Ramos (cell line): ENCODE results near the gene TLE1.

ENCODE experiments used
- in situ Hi-C: fragments of 300-500 bp; cut with MboI; formaldehyde crosslinking; loops from one replicate; pipeline ENCODE4 v1.14.3; 2022; ENCODE audit warnings: low sequenced_read_pairs; ENCODE audit not compliant: unreplicated experiment

TLE1 gene

GRCh38 chr9:81559709-81560108, 129.6 kb downstream of the TLE1 start:
- in situ Hi-C loops: no loop called here

DNA sequence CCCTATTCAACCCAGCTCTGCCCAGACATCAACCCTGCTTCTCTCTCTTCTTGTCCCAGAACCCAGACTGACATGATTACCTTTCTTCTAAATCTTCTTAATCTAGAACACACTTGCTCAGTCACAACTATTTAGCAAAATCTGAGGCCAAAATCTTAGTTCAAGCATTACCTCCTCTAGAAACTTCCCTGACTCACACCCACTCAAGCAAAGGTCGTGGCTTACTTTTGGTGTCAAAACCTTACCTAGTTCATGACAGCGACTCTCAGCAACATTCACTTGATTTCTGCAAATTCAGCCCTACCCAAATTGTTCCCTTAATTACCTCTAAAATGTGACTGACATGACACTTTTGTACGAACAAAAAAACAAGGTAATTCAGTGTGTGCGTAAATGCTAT, 130.2 kb downstream of the TLE1 start:
- in situ Hi-C loops: no loop called here

DNA sequence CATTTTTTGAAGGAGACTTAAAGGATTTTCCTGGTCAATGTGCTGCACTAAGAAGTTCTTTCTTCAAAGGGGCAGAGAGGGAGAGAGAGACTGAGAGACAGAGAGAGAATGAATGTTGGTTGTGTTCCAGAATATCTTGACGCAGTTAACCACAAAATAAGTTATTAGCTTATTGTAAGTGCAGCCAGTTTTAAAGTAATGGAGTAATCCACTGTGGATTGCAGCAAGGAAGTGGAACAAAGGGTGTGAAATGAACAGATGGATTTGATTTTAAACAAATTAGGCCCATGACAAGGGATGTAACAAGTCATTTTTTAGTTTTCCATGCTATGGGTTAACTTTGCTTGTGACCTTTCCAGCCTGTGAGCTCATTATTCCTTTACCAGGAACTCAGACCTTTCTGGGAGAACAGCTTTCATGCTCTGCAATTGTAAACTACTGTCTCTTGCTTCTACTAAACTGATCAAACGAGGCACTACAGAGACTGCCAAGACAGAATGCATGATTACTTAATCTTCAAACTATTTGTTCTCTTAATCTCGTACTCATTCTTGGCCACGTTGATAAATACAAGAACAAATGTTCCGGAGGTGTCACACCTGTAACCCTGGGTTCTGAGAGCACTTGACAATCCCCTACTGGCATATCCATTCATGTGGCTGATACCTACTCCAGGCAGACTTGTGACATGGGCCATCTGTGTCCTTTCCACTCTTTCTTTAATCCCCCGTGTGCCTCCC, 131.1 kb downstream of the TLE1 start:
- in situ Hi-C loops: no loop called here

DNA sequence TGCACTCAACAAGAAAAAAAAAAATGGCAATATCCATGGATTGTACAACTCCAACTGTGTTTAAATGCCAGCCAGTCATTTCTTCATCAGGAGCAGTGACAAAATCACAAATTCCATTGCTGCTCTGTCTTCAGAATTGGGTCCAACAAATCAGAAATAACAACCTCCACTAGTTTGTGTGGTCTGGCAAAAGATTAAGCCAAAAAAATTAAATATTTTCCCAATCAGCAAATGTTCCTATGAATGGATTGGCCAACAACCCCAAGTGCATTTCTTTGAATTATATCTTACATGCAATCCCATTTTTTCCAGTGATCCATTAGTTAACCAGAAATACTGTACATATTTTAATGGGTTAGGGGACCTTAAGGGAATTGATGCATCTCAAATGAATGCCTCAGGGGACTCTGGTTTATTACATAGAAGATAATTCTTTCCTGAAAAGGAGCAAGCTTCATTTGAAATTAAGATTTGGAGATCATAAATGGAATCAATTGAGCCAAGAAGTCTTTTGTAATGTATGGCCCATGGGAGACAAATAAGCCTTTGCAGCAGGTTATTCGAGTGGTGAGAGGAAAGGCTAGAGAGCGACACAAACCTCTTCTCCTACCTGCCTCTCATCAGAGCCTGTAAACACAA, 131.8 kb downstream of the TLE1 start:
- in situ Hi-C loops: no loop called here

- in situ Hi-C loops: no loop called here
Observed at GRCh38 chr9:81556923-81557322, 132.4 kb downstream of the TLE1 start.

DNA sequence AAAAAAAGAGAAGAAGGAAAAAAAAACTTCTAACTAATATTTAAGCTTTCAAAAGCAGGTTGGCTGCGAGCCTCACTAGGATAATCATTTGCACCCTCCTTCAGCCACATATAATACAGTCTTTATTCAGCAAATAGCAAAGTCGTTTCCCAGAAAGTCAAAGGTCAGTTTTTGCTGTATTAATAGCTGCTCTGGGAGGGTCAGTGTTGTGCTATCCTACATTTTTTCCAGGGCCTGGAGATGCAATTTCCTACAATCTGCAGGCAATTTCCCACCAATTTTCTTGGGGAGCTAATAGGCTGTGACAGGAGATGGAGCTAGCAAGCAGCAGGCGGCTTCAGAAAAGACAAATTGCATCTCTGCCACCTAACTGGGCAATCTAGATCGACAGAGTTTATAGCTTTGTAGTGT, 136.8 kb downstream of the TLE1 start:
- in situ Hi-C loops: no loop called here

- in situ Hi-C loops: no loop called here
Observed at GRCh38 chr9:81550207-81550583, 139.2 kb downstream of the TLE1 start.

GRCh38 chr9:81549500-81550206, 139.7 kb downstream of the TLE1 start:
- in situ Hi-C loops: no loop called here

DNA sequence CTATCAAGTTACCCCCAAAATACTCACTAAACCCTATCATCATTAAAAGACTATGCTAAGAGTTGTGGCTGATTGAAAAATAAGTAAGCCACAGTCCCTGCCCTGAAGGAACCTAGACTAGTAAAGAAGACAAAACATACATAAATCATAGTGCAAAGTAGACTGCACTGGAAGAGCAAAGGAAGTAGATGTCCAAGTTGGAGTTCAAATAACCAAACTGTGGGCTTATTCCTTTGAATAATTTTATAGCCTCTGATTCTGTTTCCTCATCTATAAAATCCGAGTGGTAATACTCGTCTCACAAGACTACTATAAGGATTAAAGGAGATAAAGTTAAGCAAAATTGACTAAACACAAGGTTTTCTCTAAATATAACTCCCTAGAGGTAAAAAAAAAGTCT, 140.4 kb downstream of the TLE1 start:
- in situ Hi-C loops: no loop called here

DNA sequence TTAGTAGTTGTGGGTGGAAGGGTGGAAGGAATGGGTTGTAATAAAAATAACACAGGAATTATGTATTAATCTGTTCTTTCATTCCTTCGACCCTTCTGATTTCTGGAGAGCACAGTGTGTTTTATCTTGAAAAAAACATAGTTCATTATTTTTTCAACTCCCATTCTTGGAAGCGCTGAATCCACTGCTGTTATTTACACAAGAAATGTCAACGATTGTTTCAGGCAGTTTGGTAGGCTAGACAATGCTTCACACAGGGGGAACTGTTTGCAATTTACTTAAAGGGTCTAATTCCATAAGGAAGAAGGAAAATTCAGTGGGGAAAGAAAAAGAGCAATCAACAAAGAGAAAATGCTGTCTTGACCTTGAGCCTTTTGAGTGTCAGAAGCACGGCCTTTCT, 142.9 kb downstream of the TLE1 start:
- in situ Hi-C loops: no loop called here

- in situ Hi-C loops: no loop called here
Observed at GRCh38 chr9:81543695-81544094, 145.7 kb downstream of the TLE1 start.

- in situ Hi-C loops: no loop called here
Observed at GRCh38 chr9:81542118-81542889, 147.0 kb downstream of the TLE1 start.

- in situ Hi-C loops: no loop called here
Observed at GRCh38 chr9:81540142-81540710, 149.1 kb downstream of the TLE1 start.

- in situ Hi-C loops: no loop called here
Observed at GRCh38 chr9:81539317-81539716, 150.0 kb downstream of the TLE1 start.

DNA sequence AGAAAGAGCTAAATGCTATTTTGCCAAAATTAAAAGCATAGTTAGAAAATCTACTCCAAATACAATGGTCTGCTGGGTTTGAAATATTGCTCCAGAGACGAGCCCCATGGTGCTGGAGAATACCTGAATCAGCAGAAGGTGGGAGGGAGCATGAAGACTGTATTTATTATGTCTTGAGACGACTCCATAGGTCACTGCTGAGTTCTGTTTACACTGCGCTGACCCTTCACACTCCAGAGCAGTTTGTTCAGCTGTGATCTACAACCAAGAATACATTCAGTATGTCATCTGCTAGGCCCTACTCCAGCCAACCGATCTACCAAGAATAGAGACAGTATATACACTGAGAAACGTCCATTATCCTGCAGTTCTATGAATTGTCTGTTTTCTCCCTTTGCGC, 150.5 kb downstream of the TLE1 start:
- in situ Hi-C loops: no loop called here

DNA sequence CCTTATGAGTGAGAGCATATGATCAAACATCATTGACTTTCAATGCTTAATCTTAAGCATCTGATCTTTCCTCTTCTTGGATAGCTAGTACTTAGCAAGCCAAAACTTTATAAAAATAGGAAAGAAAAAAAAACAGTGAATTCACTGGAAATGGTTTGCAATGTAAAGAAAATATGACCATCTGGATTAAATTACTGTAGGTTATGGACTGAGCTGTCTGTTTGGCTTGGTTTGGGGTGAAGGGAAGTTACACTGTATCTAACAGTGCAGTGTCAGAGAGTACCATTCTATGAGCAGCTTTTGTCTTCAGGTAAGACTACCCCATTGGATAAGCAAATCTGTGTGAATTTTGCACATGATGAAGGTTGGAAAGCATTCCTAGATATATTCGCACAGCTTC, 151.4 kb downstream of the TLE1 start:
- in situ Hi-C loops: no loop called here

DNA sequence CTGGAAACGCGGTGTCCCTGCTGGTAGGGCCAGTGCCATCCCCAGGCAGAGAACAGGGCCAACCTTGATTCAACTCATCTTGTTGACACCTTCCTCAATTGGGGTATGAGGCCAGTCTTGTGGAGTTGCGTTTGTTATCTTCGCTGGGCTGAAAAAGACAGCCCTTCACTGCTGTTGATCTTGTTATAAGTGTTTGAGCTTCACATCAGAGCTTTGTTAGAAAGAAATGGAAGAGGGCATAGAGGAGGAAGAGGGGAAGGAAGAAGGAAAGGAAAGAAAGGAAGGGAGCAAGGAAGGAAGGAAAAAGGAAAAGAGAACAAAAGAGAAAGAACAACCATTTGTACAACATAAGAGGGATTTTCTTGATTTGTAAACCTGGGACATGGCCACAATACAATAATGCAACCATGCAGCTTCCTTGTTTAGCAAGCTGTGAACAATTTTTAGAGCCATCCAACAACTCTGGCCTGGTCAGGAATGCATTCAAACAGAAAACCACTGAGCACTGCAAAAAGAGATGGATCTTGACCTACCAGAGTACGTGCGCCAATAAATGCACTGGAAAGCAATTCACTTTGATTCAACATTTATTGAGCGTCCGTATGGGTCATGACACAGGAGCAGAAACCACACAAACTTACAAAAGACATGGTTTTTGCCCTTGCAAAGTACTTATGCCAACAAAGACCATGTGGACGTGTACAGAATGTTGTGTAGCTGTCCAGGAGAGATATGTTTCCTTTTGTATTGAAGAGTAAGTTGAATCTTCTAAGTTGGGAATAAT, 152.9 kb downstream of the TLE1 start:
- in situ Hi-C loops: no loop called here

- in situ Hi-C loops: no loop called here
Observed at GRCh38 chr9:81535542-81536241, 153.7 kb downstream of the TLE1 start.
